Esophagus muscularis mucosa (tissue), 4 donors: ENCODE data around the gene S100A4. TPM values are rescaled to one million over a fixed set of nuclear protein-coding genes. Genes with fewer than 3 reads are reported as not detected.
A peak's percentile ranks its signal among the peaks of the same experiment; 100 is the strongest.

Source experiments
- DNase-seq: peaks from one replicate; pipeline ENCODE4 v3.0.0-alpha.2; 2017; ENCODE audit errors: extremely low spot score
- H3K27ac ChIP-seq, 4 donors: fragments of 200-600 bp; sonication (generic); replicated peaks in 1 of 4; 1 replicate in 3 of 4; 2 replicates in 1 of 4; pipeline ENCODE4 v1.5.1; 2016 to 2019; ENCODE audit warnings: mild to moderate bottlenecking in 1 of 4
- H3K27me3 ChIP-seq, 4 donors: fragments of 200-600 bp; sonication (generic); one replicate each; pipeline versions ENCODE4 v1.5.1 to v1.6.0; 2016 to 2019
- H3K36me3 ChIP-seq, 4 donors: fragments of 200-600 bp; sonication (generic); one replicate each; pipeline ENCODE4 v1.5.1; 2016 to 2019
- H3K4me1 ChIP-seq, 4 donors: fragments of 200-600 bp; sonication (generic); one replicate each; pipeline ENCODE4 v1.5.1; 2016 to 2019
- H3K4me3 ChIP-seq, 4 donors: fragments of 200-600 bp; sonication (generic); 1 replicate in 2 of 4; 2 replicates in 2 of 4; pipeline ENCODE4 v1.5.1; 2016 to 2019; ENCODE audit warnings: mild to moderate bottlenecking in 4 of 4, moderate library complexity in 1 of 4
- H3K9me3 ChIP-seq, 4 donors: fragments of 200-600 bp; sonication (generic); 1 replicate in 3 of 4; 2 replicates in 1 of 4; pipeline ENCODE4 v1.5.1; 2016 to 2019
- EP300 ChIP-seq: sonication (generic); formaldehyde crosslinking; IDR thresholded peaks from one replicate; pipeline ENCODE4 v1.6.1; 2017; ENCODE audit warnings: antibody characterized with exemption
- POLR2A ChIP-seq: fragments of 450-650 bp; IDR thresholded peaks from one replicate; pipeline ENCODE4 v1.6.1; 2017; ENCODE audit warnings: antibody characterized with exemption, moderate library complexity, mild to moderate bottlenecking, low read depth
- POLR2AphosphoS5 ChIP-seq, 2 donors: sonication (generic); formaldehyde crosslinking; IDR thresholded peaks; one replicate each; pipeline ENCODE4 v1.6.1; 2017; ENCODE audit warnings: antibody characterized with exemption in 2 of 2
- WGBS: methylation state at CpG from one replicate; pipeline ENCODE4 v1.1.5; 2018; 5-methylcytosine and 5-hydroxymethylcytosine counted together
- intact Hi-C: fragments of 100-400 bp; cut with DNase I; formaldehyde crosslinking; loops from one replicate; pipeline ENCODE4 v1.15.1; 2023
- total RNA-seq, 4 donors: library from RNA; depleted of rRNA; stranded (reverse); fragments of >200 nt; gene quantifications; one replicate each; pipeline versions ENCODE4 v1.1.0 to v1.2.1, GENCODE V29; 2016
- TF ChIP-seq, protein P1 (sequence below), 3 experiments: fragments of 200-600 bp in 2 of 3; fragments of 450-650 bp in 1 of 3; sonication (generic) in 2 of 3; IDR thresholded peaks; one replicate each; pipeline ENCODE4 v1.5.1; 2017 to 2019; ENCODE audit warnings: antibody characterized with exemption in 3 of 3, mild to moderate bottlenecking in 2 of 3, moderate library complexity in 1 of 3

S100A4 gene
- total RNA-seq, 4 donors from 2014 or later, result 154 to 362 (median 273) TPM

DNA sequence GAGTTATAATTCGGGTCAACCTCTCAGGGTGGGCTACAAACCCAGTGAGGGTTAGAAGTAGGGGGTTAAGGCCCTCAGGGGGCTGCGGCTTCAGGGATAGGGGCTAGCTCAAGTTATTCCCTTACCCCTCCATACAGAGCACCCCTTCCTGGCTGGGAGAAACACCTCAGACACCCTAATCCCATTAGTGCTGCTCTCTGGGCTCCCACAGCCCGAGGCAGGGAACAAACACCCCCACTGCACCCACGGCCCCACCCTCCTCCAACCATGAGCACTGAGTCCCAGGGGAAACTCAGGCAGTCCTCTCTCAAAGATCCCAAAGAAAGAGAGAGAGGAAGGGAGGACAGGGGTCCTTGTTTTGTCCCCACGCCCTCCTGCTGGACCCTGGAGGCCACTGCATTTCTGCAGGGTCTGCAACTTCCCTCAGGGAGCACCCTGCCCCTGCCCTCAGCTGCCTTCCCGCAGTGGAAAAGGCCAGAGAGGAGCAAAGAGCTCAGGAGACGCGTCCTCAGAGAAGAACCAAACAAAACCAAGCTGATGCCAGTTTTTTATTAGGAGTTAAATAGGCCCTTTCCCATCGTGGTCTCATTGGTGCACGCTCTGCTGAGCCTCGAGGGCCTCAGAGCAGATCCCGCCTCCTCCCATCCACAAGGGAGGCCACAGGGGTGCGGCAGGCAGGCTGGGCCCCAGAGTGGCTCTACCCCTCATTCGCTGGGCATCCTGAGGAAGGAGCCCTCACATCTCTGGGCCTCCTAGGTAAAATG, 1.4 kb upstream of the S100A4 start:
- 79% methylated on average over 11 of the region's 14 CpGs for WGBS
- intact Hi-C loops, result no loop called here
- TF ChIP-seq EP300, result no peak
- TF ChIP-seq, protein P1, sequence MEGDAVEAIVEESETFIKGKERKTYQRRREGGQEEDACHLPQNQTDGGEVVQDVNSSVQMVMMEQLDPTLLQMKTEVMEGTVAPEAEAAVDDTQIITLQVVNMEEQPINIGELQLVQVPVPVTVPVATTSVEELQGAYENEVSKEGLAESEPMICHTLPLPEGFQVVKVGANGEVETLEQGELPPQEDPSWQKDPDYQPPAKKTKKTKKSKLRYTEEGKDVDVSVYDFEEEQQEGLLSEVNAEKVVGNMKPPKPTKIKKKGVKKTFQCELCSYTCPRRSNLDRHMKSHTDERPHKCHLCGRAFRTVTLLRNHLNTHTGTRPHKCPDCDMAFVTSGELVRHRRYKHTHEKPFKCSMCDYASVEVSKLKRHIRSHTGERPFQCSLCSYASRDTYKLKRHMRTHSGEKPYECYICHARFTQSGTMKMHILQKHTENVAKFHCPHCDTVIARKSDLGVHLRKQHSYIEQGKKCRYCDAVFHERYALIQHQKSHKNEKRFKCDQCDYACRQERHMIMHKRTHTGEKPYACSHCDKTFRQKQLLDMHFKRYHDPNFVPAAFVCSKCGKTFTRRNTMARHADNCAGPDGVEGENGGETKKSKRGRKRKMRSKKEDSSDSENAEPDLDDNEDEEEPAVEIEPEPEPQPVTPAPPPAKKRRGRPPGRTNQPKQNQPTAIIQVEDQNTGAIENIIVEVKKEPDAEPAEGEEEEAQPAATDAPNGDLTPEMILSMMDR (IDR thresholded peaks at IDR 0.05), result no peak
- TF ChIP-seq POLR2A, result no peak
- no peak for TF ChIP-seq POLR2AphosphoS5 (IDR thresholded peaks at IDR 0.05)
- no peaks in the 10 kb centered on the region for H3K27me3 ChIP-seq
- no peak for DNase-seq
- H3K9me3 ChIP-seq, result no peaks in the 10 kb centered on the region
- H3K27ac ChIP-seq, result peak overlapping the region; percentile 72 to 86 (median 80)
- peaks cover 52 to 87% (median 85%) of the 10 kb centered on the region in 4 donors for H3K4me1 ChIP-seq
- peak overlapping the region in 2 of 4 donors; percentile 51 to 64 for H3K4me3 ChIP-seq
- peaks cover 0 to 10% (median 0%) of the 10 kb centered on the region in 4 donors for H3K36me3 ChIP-seq

DNA sequence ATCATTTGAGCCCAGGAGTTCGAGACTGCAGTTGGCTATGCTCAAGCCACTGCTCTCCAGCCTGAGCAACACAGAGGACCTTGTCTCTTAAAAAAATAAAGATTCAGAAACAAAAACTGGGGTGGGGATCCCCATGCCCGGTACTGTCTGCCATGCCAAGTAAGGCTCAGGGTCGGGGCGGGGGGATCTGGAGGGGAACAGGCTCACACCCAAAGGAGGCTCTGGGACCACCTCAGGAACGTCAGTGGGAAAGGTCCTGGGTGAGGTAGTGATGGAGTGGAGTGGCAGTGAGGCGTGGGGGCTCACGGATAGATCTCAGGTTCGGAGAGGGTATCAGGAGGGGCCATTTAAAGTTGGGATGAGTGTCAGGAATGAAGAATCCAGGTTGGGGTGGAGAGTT, 765 bp upstream of the S100A4 start:
- H3K27ac ChIP-seq, result peak overlapping the region; percentile 72 to 86 (median 80)
- intact Hi-C loops, result no loop called here
- TF ChIP-seq EP300 (no peak), POLR2A (no peak), POLR2AphosphoS5 (IDR thresholded peaks at IDR 0.05) (no peak)
- TF ChIP-seq, protein P1 (IDR thresholded peaks at IDR 0.05), result no peak
- DNase-seq, result no peak
- peak overlapping the region; percentile 49 to 64 (median 56) for H3K4me3 ChIP-seq
- H3K36me3 ChIP-seq, result peaks cover 0 to 10% (median 0%) of the 10 kb centered on the region in 4 donors
- no peaks in the 10 kb centered on the region for H3K9me3 ChIP-seq
- H3K4me1 ChIP-seq, result peaks cover 52 to 93% (median 87%) of the 10 kb centered on the region in 4 donors
- WGBS, result 88% methylated on average over 8 of the region's 8 CpGs
- H3K27me3 ChIP-seq, result no peaks in the 10 kb centered on the region

DNA sequence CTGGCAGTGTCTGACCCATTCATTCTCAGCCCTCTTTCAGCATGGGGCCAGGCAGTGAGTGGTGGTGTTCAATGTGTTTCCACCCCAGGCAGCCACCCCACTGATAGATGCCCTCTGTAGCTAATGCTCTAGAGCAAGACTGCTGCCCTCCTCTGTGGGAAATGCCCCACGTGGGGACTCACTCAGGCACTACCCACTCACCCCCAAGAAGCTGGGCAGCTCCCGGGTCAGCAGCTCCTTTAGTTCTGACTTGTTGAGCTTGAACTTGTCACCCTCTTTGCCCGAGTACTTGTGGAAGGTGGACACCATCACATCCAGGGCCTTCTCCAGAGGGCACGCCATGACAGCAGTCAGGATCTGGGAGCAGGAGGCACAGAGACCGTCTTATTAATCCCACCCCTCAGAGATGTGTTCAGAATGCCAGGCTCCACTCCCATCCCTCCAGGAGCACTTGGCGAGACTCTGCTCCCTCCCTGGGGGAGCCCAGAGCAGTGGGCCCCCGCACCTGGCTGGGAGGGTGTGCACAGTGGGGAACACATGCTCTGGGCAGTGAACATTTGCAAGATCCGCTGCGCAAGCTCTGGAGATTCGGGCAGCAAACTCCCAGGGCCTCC, 1.0 kb downstream of the S100A4 start:
- TF ChIP-seq EP300, result no peak
- TF ChIP-seq, protein P1 (IDR thresholded peaks at IDR 0.05), result no peak
- TF ChIP-seq POLR2AphosphoS5 (IDR thresholded peaks at IDR 0.05), result no peak
- TF ChIP-seq POLR2A, result no peak
- peak overlapping the region; percentile 72 to 86 (median 80) for H3K27ac ChIP-seq
- peak overlapping the region; percentile 49 to 64 (median 56) for H3K4me3 ChIP-seq
- DNase-seq, result no peak
- 54% methylated on average over 8 of the region's 10 CpGs for WGBS
- no peaks in the 10 kb centered on the region for H3K9me3 ChIP-seq
- intact Hi-C loops, result no loop called here
- no peaks in the 10 kb centered on the region for H3K27me3 ChIP-seq
- H3K4me1 ChIP-seq, result peaks cover 41 to 84% (median 83%) of the 10 kb centered on the region in 4 donors
- peaks cover 0 to 10% (median 0%) of the 10 kb centered on the region in 4 donors for H3K36me3 ChIP-seq

DNA sequence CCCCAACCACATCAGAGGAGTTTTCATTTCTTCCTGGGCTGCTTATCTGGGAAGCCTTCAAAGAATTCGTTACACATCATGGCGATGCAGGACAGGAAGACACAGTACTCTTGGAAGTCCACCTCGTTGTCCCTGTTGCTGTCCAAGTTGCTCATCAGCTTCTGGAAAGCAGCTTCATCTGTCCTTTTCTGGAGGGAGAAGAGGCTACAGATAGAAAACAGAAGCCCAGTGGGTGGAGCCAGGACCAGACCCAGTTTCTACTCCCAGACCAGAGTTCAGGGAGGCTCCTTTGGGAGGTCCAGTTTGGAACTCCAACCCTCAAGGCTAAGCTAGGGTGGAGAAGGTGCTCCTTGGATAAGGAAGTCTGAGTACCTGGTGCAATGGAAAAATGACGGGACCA, 1.9 kb downstream of the S100A4 start:
- no peaks in the 10 kb centered on the region for H3K27me3 ChIP-seq
- 86% methylated on average over 4 of the region's 4 CpGs for WGBS
- no peaks in the 10 kb centered on the region for H3K9me3 ChIP-seq
- DNase-seq, result no peak
- H3K4me1 ChIP-seq, result peaks cover 34 to 76% (median 75%) of the 10 kb centered on the region in 4 donors
- H3K4me3 ChIP-seq, result peak overlapping the region; percentile 49 to 64 (median 56)
- H3K36me3 ChIP-seq, result peaks cover 0 to 10% (median 0%) of the 10 kb centered on the region in 4 donors
- intact Hi-C loops, result no loop called here
- TF ChIP-seq, protein P1 (IDR thresholded peaks at IDR 0.05), result no peak
- no peak for TF ChIP-seq POLR2A
- TF ChIP-seq POLR2AphosphoS5 (IDR thresholded peaks at IDR 0.05), result no peak
- no peak for TF ChIP-seq EP300
- H3K27ac ChIP-seq, result peak overlapping the region; percentile 72 to 86 (median 80)
